ENCODE data around the gene PSPC1. TPM values are rescaled to one million over a fixed set of nuclear protein-coding genes. Genes with fewer than 3 reads are reported as not detected.
A peak's percentile ranks its signal among the peaks of the same experiment; 100 is the strongest.
"Not testable (repeated sequence)": the region's sequence is repeated elsewhere in the genome, so short reads cannot be mapped to it uniquely, and the experiment has no call there.

Gene PSPC1
- total RNA-seq, 4 donors from 2014 or later, result 60.2 to 304 (median 83.6) TPM

DNA sequence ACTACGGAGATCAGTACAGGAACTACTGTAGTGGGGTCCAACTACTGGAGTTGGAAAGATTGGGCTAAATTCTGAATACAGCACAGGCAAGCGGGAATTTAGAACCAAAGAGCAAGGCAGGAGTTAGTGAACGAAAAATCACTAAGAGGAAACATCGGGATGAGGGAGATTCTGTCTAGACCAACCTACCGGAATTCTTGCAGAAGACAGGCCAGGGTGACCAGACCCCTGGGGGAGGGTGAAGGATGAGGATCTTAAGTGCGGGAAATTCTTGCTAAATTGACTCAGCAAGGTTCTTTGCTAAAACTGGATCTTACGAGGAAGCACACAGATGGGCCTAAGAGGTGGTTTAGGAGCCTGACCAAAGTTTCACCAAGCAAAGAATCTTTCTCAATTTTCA, 13.2 kb upstream of the PSPC1 start:
- no peak overlapping the region for H3K4me3 ChIP-seq
- TF ChIP-seq EP300 (IDR thresholded peaks at IDR 0.05; ENCODE audit: low read depth) (no peak), POLR2AphosphoS5 (IDR thresholded peaks at IDR 0.05) (no peak), POLR2A (IDR thresholded peaks at IDR 0.05) (no peak)
- intact Hi-C loops (cut with DNase I; ENCODE audit: low total_unique reads), result no loop called here
- no peaks in the 10 kb centered on the region for H3K4me1 ChIP-seq
- no peak for DNase-seq
- 94 to 97% methylated on average over 5 to 7 of the region's 7 CpGs for WGBS, 2 donors (ENCODE audit: low coverage in 1 of 2)
- in situ Hi-C loops (cut with MboI; ENCODE audit: low pct_ligation_motif_present in 1 of 4, low pct_unique_long_range_greater_than_20kb in 1 of 4, low sequenced_read_pairs in 3 of 4), result no loop called here
- no peak overlapping the region for H3K27ac ChIP-seq
- no peaks in the 10 kb centered on the region for H3K36me3 ChIP-seq
- H3K9me3 ChIP-seq, result no peaks in the 10 kb centered on the region
- H3K27me3 ChIP-seq, result no peaks in the 10 kb centered on the region

DNA sequence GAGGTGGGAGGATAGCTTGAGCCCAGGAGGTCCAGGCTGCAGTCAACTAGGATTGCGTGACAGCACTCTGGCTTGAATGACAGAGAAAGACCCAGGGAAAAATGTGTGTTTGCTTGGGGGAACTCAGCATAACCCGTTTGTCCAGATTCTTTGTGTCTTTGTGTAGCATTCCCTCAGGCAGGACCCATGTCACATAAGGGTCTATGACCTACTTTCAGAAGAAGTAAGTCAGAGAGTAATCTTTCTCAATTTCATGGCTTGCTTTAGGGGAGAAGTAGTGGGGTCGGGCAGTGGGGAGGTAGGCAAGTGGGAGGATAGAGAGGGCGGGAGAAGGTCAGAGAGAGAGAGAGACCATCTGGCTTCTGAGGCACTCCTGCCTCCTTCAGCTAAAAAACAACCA, 11.9 kb upstream of the PSPC1 start:
- DNase-seq, result no peak
- H3K27me3 ChIP-seq, result no peaks in the 10 kb centered on the region
- no peak overlapping the region for H3K27ac ChIP-seq
- no peaks in the 10 kb centered on the region for H3K36me3 ChIP-seq
- no peaks in the 10 kb centered on the region for H3K4me1 ChIP-seq
- no peak overlapping the region for H3K4me3 ChIP-seq
- intact Hi-C loops (cut with DNase I; ENCODE audit: low total_unique reads) (no loop called here), in situ Hi-C loops (cut with MboI; ENCODE audit: low pct_ligation_motif_present in 1 of 4, low pct_unique_long_range_greater_than_20kb in 1 of 4, low sequenced_read_pairs in 3 of 4) (no loop called here)
- H3K9me3 ChIP-seq, result no peaks in the 10 kb centered on the region
- 85 to 97% methylated on average over 4 of the region's 4 CpGs for WGBS, 2 donors (ENCODE audit: low coverage in 1 of 2)
- TF ChIP-seq, protein P1, sequence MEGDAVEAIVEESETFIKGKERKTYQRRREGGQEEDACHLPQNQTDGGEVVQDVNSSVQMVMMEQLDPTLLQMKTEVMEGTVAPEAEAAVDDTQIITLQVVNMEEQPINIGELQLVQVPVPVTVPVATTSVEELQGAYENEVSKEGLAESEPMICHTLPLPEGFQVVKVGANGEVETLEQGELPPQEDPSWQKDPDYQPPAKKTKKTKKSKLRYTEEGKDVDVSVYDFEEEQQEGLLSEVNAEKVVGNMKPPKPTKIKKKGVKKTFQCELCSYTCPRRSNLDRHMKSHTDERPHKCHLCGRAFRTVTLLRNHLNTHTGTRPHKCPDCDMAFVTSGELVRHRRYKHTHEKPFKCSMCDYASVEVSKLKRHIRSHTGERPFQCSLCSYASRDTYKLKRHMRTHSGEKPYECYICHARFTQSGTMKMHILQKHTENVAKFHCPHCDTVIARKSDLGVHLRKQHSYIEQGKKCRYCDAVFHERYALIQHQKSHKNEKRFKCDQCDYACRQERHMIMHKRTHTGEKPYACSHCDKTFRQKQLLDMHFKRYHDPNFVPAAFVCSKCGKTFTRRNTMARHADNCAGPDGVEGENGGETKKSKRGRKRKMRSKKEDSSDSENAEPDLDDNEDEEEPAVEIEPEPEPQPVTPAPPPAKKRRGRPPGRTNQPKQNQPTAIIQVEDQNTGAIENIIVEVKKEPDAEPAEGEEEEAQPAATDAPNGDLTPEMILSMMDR (IDR thresholded peaks at IDR 0.05), result no peak
- TF ChIP-seq POLR2AphosphoS5 (IDR thresholded peaks at IDR 0.05) (no peak), POLR2A (IDR thresholded peaks at IDR 0.05) (no peak), EP300 (IDR thresholded peaks at IDR 0.05; ENCODE audit: low read depth) (no peak)

DNA sequence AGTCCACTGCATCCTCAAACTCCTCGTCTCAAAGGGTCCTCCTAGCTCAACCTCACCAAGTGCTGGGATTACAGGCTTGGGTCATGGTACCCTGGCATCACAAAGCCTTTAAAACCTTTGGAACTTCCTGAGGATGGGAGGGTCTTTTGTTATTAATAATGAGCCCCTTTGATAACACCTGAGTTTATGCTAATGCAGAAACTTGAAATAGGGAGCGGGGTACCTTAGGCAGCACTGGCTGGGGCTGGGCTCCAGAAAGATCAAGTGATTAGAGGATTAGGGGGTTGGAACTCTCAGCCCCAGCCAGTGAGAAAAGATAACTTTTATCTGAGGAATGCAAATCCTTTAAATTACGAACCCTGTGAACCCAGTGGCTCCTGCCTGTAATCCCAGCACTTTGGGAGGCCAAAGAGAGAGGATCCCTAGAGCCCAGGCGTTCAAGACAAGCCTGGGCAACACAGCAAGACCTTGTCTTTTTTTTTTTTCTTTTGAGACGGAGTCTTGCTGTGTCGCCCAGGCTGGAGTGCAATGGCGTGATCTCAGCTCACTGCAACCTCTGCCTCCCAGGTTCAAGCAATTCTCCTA, 9.3 kb upstream of the PSPC1 start:
- no peaks in the 10 kb centered on the region for H3K9me3 ChIP-seq
- DNase-seq, result no peak
- TF ChIP-seq POLR2A (IDR thresholded peaks at IDR 0.05) (no peak), EP300 (IDR thresholded peaks at IDR 0.05; ENCODE audit: low read depth) (no peak), POLR2AphosphoS5 (IDR thresholded peaks at IDR 0.05) (no peak)
- TF ChIP-seq, protein P1 (IDR thresholded peaks at IDR 0.05), result no peak
- no peak overlapping the region for H3K27ac ChIP-seq
- intact Hi-C loops (cut with DNase I; ENCODE audit: low total_unique reads) (no loop called here), in situ Hi-C loops (cut with MboI; ENCODE audit: low pct_ligation_motif_present in 1 of 4, low pct_unique_long_range_greater_than_20kb in 1 of 4, low sequenced_read_pairs in 3 of 4) (no loop called here)
- WGBS, 2 donors (ENCODE audit: low coverage in 1 of 2), result 88 to 94% methylated on average over 3 to 7 of the region's 7 CpGs
- H3K27me3 ChIP-seq, result no peaks in the 10 kb centered on the region
- no peaks in the 10 kb centered on the region for H3K36me3 ChIP-seq
- H3K4me1 ChIP-seq, result no peaks in the 10 kb centered on the region
- H3K4me3 ChIP-seq, result no peak overlapping the region

DNA sequence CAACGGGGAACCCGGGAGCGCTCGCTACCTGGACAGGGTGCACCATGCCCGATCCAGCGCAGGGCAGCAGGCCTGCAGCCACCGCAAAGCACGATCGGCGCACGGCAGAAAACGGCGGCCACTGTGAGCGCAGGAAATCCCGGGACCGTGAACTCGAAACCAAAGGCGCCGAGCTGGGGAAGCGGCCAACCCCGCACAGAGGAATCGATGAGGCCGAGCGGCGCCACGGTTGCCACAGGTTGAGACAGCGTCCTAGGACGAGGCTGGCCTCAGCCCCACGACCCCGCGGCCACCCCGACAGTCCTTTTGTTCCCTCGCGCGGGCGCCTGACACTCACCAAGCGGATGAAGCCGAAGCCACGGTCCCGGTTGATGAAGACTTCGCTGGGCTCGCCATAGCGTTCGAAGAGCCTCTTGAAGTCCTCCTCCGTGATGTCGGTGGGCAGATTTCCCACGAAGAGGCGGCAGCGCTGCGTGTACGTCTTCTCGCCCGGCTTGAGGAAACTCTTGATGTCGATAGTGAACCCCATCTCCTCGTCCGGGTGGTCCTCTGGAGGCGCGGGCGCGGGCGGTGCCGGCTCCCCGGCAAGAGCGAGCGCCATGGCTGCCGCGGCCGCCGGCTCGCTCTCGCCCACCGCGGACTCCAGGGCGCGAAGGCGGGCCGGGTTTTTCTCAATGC, 557 bp downstream of the PSPC1 start:
- in situ Hi-C loops (cut with MboI; ENCODE audit: low pct_ligation_motif_present in 1 of 4, low pct_unique_long_range_greater_than_20kb in 1 of 4, low sequenced_read_pairs in 3 of 4) (no loop called here), intact Hi-C loops (cut with DNase I; ENCODE audit: low total_unique reads) (loop anchor here (1.0 kb wide), 1 partner anchor 81 kb away; the partner anchor contains the start of gene ZMYM5)
- DNase-seq, result peak; percentile 61
- Histone ChIP-seq H3K27ac (peak overlapping the region; percentile 94 to 99 (median 96)), H3K36me3 (no peaks in the 10 kb centered on the region), H3K9me3 (no peaks in the 10 kb centered on the region), H3K27me3 (no peaks in the 10 kb centered on the region), H3K4me1 (peaks cover 0 to 11% (median 6%) of the 10 kb centered on the region in 4 donors), H3K4me3 (peak overlapping the region; percentile 76 to 99 (median 93))
- no peak for TF ChIP-seq EP300 (IDR thresholded peaks at IDR 0.05; ENCODE audit: low read depth)
- peak in 1 of 3 donors; percentile 41 for TF ChIP-seq POLR2AphosphoS5 (IDR thresholded peaks at IDR 0.05)
- WGBS, 2 donors (ENCODE audit: low coverage in 1 of 2), result 0% methylated on average over 53 of the region's 77 CpGs; no CpG with 5 or more reads in 1 of the 2 donors

DNA sequence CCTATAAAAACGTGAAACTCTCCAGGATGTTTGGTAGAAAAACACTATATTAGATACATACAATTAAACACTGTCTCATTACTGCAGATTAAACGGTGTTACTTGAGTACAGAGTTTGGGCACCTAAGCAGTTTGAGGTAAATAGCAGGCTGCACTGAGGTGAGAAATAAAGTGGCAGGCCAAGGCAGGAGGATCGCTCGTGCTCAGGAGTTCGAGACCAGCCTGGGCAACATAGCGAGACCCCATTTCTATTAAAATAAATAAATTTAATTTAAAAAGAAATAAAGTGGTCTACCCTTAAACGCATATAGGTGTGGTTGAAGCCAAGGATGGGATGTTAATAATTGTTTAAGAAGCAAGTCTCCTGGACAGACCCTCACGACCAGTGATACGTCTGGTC, 1.2 kb downstream of the PSPC1 start:
- Histone ChIP-seq H3K9me3 (no peaks in the 10 kb centered on the region), H3K4me3 (peak overlapping the region; percentile 76 to 99 (median 93)), H3K27ac (peak overlapping the region; percentile 94 to 99 (median 96)), H3K4me1 (peaks cover 0 to 12% (median 7%) of the 10 kb centered on the region in 4 donors), H3K27me3 (no peaks in the 10 kb centered on the region), H3K36me3 (no peaks in the 10 kb centered on the region)
- DNase-seq, result no peak
- no peak for TF ChIP-seq POLR2A (IDR thresholded peaks at IDR 0.05)
- TF ChIP-seq EP300 (IDR thresholded peaks at IDR 0.05; ENCODE audit: low read depth), result no peak
- TF ChIP-seq, protein P1 (IDR thresholded peaks at IDR 0.05), result no peak
- TF ChIP-seq POLR2AphosphoS5 (IDR thresholded peaks at IDR 0.05), result no peak
- in situ Hi-C loops (cut with MboI; ENCODE audit: low pct_ligation_motif_present in 1 of 4, low pct_unique_long_range_greater_than_20kb in 1 of 4, low sequenced_read_pairs in 3 of 4), result no loop called here
- 8 to 23% methylated on average over 5 to 9 of the region's 9 CpGs for WGBS, 2 donors (ENCODE audit: low coverage in 1 of 2)
- intact Hi-C loops (cut with DNase I; ENCODE audit: low total_unique reads), result no loop called here

DNA sequence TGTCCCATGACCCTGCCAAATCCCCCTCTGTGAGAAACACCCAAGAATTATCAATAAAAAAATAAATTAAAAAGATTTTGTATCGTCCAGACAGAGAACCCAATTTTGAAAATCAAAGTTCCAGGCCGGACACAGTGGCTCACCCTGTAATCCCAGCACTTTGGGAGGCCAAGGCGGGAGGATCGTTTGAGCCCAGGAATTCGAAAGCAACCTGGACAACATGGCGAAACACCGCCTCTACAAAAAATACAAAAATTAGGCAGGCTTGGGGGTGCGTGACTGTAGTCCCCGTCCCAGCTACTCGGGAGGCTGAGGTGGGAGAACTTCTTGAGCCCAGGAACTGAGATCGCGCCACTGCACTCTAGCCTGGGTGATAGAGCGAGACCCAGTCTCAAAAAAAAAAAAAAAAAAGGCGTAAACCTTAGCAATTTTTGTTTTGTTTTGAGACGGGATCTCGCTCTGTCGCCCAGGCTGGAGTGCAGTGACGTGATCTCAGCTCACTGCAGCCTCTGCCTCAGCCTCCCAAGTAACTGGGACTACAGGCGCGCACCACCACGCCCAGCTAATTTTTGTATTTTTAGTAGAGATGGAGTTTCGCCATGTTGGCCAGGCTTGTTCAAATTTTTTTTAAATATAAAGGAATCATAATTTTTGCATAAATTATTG, 1.9 kb downstream of the PSPC1 start:
- H3K9me3 ChIP-seq; H3K27me3 ChIP-seq; H3K36me3 ChIP-seq; in situ Hi-C loops (cut with MboI; ENCODE audit: low pct_ligation_motif_present in 1 of 4, low pct_unique_long_range_greater_than_20kb in 1 of 4, low sequenced_read_pairs in 3 of 4); intact Hi-C loops (cut with DNase I; ENCODE audit: low total_unique reads); DNase-seq: not testable (repeated sequence)
- peak overlapping the region in 1 of 4 donors; percentile 97 for H3K27ac ChIP-seq
- H3K4me3 ChIP-seq, result peak overlapping the region in 3 of 4 donors; percentile 76 to 99 (median 97)
- peaks cover 0 to 19% (median 10%) of the 10 kb centered on the region in 4 donors for H3K4me1 ChIP-seq
- WGBS, 2 donors (ENCODE audit: low coverage in 1 of 2), result 80 to 86% methylated on average over 16 to 22 of the region's 22 CpGs
